A549 (cell line): ENCODE data around the gene PPIC. TPM values are rescaled to one million over a fixed set of nuclear protein-coding genes. Genes with fewer than 3 reads are reported as not detected.
"Not testable (repeated sequence)": the region's sequence is repeated elsewhere in the genome, so short reads cannot be mapped to it uniquely, and the experiment has no call there.

Experiments used
- ATAC-seq, 2 experiments: fragments of 200-7000 bp in 1 of 2; fragments of >200 bp in 1 of 2; cut with Nextera tagmentation in 1 of 2; cut with Tn5 transposase in 1 of 2; 3 replicates each; pipeline versions ENCODE4 v1.8.0 to v1.9.1; 2018 to 2020; ENCODE audit warnings: mild to moderate bottlenecking in 1 of 2, moderate library complexity in 1 of 2
- CTCF ChIA-PET: fragments of 300-600 bp; sonication (Branson Sonifier 250); formaldehyde crosslinking; extraction: SDS; loops from one replicate; lab custom pipeline; 2021; ENCODE audit warnings: antibody characterized with exemption, inconsistent platforms; lab: Yijun Ruan, JAX
- POLR2A ChIA-PET: fragments of 350-600 bp; formaldehyde crosslinking; extraction: SDS; loops from one replicate; lab custom pipeline; 2021; ENCODE audit warnings: antibody characterized with exemption, inconsistent platforms; lab: Yijun Ruan, JAX
- DNase-seq, 2 experiments: peaks; one replicate each; pipeline versions ENCODE4 v3.0.0 to v3.0.0-alpha.2; 2011 to 2016; ENCODE audit warnings: low read depth in 1 of 2, low spot score in 1 of 2
- FAIRE-seq: peaks from 2 replicates; lab custom pipeline; 2011; peaks lifted over from hg19 to GRCh38; lab: Jason Lieb, UNC
- H3K27ac ChIP-seq, 2 experiments: fragments of >200 bp; sonication (Bioruptor Twin); formaldehyde crosslinking; 3 replicates each; pipeline ENCODE4 v1.5.1; 2016 to 2017
- H3K4me1 ChIP-seq: fragments of >200 bp; sonication (Bioruptor Twin); formaldehyde crosslinking; 3 replicates; pipeline ENCODE4 v1.6.1; 2016
- H3K4me2 ChIP-seq: fragments of >200 bp; sonication (Bioruptor Twin); formaldehyde crosslinking; 3 replicates; pipeline ENCODE4 v1.6.1; 2016
- H3K4me3 ChIP-seq: fragments of >200 bp; sonication (Bioruptor Twin); formaldehyde crosslinking; 3 replicates; pipeline ENCODE4 v1.5.1; 2016
- H3K9me3 ChIP-seq: fragments of >200 bp; sonication (Bioruptor Twin); formaldehyde crosslinking; 3 replicates; pipeline ENCODE4 v1.6.1; 2016
- CBX2 ChIP-seq: fragments of 200-600 bp; sonication (generic); IDR thresholded peaks from 2 replicates; pipeline ENCODE4 v1.6.1; 2016; ENCODE audit warnings: low read depth, mild to moderate bottlenecking, borderline replicate concordance
- EHF ChIP-seq: fragments of 250-450 bp; sonication (Bioruptor Pico); IDR thresholded peaks from 2 replicates; pipeline ENCODE4 v1.5.0; 2020; ENCODE audit warnings: mild to moderate bottlenecking
- EP300 ChIP-seq, 2 experiments: fragments of >200 bp; sonication (Bioruptor Twin); formaldehyde crosslinking; IDR thresholded peaks; 2 replicates in 1 of 2; 3 replicates in 1 of 2; pipeline ENCODE4 v1.6.1; 2016 to 2017
- FOSL2 ChIP-seq, 2 experiments: fragments of 450-650 bp in 1 of 2; fragments of >200 bp in 1 of 2; sonication (Bioruptor Twin) in 1 of 2; formaldehyde crosslinking; IDR thresholded peaks; 2 replicates each; pipeline versions ENCODE4 v1.5.0 to v1.6.1; 2016 to 2020; ENCODE audit warnings: mild to moderate bottlenecking in 1 of 2, moderate library complexity in 1 of 2
- HOXB13 ChIP-seq: fragments of 250-450 bp; sonication (Bioruptor Pico); IDR thresholded peaks from 2 replicates; pipeline ENCODE4 v1.5.0; 2020; ENCODE audit warnings: low read depth, mild to moderate bottlenecking, moderate library complexity
- HOXB5 ChIP-seq: fragments of 250-450 bp; sonication (Bioruptor Pico); IDR thresholded peaks from 2 replicates; pipeline ENCODE4 v1.5.0; 2020; ENCODE audit warnings: mild to moderate bottlenecking, moderate library complexity
- JUNB ChIP-seq: fragments of >200 bp; sonication (Bioruptor Twin); formaldehyde crosslinking; IDR thresholded peaks from 2 replicates; pipeline ENCODE4 v1.6.1; 2016
- KDM1A ChIP-seq: fragments of 200-600 bp; sonication (generic); IDR thresholded peaks from 2 replicates; pipeline ENCODE4 v1.6.1; 2016; ENCODE audit warnings: low read depth, mild to moderate bottlenecking
- MAFK ChIP-seq: fragments of 450-650 bp; IDR thresholded peaks from 2 replicates; pipeline ENCODE4 v1.6.1; 2014; ENCODE audit not compliant: partially characterized antibody
- MYC ChIP-seq: IDR thresholded peaks from 2 replicates; pipeline ENCODE4 v1.6.1; 2012; ENCODE audit warnings: mild to moderate bottlenecking, inconsistent platforms, low read length, improper control_type of control experiment, borderline replicate concordance
- NPAS2 ChIP-seq: fragments of 250-450 bp; sonication (Bioruptor Pico); IDR thresholded peaks from 2 replicates; pipeline ENCODE4 v1.8.0; 2022; ENCODE audit warnings: mild to moderate bottlenecking, moderate library complexity, borderline replicate concordance
- POLR2AphosphoS2 ChIP-seq: conservative IDR thresholded peaks from 2 replicates; pipeline ENCODE4 v1.6.1; 2012; ENCODE audit warnings: low read length, improper control_type of control experiment, inconsistent platforms
- RCOR1 ChIP-seq: fragments of 150-350 bp; IDR thresholded peaks from 2 replicates; pipeline ENCODE4 v1.6.1; 2014; ENCODE audit warnings: antibody characterized with exemption, low read length, low read depth
- SMC3 ChIP-seq: fragments of >200 bp; sonication (Bioruptor Twin); formaldehyde crosslinking; IDR thresholded peaks from 3 replicates; pipeline ENCODE4 v1.6.1; 2018; ENCODE audit warnings: inconsistent platforms
- ZNF302 ChIP-seq: fragments of 250-450 bp; sonication (Bioruptor Pico); IDR thresholded peaks from 2 replicates; pipeline ENCODE4 v1.9.0; 2021; ENCODE audit warnings: inconsistent platforms, mild to moderate bottlenecking, moderate library complexity
- WGBS: methylation state at CpG from one replicate; pipeline ENCODE4 v1.1.6; 2017; ENCODE audit errors: missing lambda C conversion rate; 5-methylcytosine and 5-hydroxymethylcytosine counted together
- polyA plus RNA-seq, 4 experiments: library from polyadenylated mRNA; depleted of rRNA in 3 of 4; stranded (reverse); fragments of >200 nt; fragmentation: RNase III in 1 of 4; extraction: RNeasy Plus Mini Kit Qiagen cat#74134 plus additional on column Dnase treatment in 1 of 4; gene quantifications; 2 replicates in 3 of 4; 3 replicates in 1 of 4; pipeline ENCODE4 v1.2.3, GENCODE V29; 2011 to 2017
- small RNA-seq, 6 experiments: library from RNA; depleted of rRNA; stranded (forward); fragments of <200 nt; gene quantifications; one replicate each; pipeline ENCODE3, GENCODE V24; 2012
- TF ChIP-seq, protein P1 (sequence below): fragments of 450-650 bp; IDR thresholded peaks from 2 replicates; pipeline ENCODE4 v1.6.1; 2014; ENCODE audit warnings: antibody characterized with exemption
- TF ChIP-seq, protein P2 (sequence below): fragments of >200 bp; sonication (Bioruptor Twin); formaldehyde crosslinking; IDR thresholded peaks from 2 replicates; pipeline ENCODE4 v1.6.1; 2016
- TF ChIP-seq, protein P3 (sequence below): IDR thresholded peaks from 2 replicates; pipeline ENCODE4 v1.6.1; 2012; ENCODE audit warnings: low read depth, borderline replicate concordance

PPIC gene
- polyA plus RNA-seq, 2 of the 4 experiments (the other 2 are of a cell fraction): 18.7 to 21.1 TPM

DNA sequence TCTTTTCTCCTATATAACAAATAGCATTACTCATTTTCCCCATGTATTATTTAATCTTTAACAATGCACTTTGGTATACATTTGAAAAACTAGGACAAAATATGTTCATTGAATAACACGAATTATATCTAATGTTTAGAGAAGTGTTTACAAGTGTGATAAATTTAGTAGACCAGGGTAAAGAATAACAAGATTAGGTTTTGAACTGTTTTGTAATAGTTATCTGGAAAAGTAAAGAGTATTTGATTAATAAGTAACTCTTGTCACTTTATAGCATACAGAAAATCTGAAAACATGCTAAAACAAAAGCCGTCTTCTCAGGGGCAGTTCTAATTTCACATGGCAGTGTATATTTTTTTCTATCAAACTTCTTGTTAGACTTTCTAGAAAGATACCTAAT lies 58.5 kb downstream of the PPIC start:
- peaks cover 14% of the 10 kb centered on the region; the same call in 2 of the 3 replicates for H3K4me1 ChIP-seq
- no peaks in the 10 kb centered on the region for H3K9me3 ChIP-seq
- no peak overlapping the region for H3K4me3 ChIP-seq
- TF ChIP-seq RCOR1 (no peak), EP300 (IDR thresholded peaks at IDR 0.05) (no peak), POLR2AphosphoS2 (no peak), MAFK (no peak), HOXB5 (CRISPR knock-in tag) (no peak), HOXB13 (CRISPR knock-in tag) (no peak), CBX2 (no peak), NPAS2 (no peak), KDM1A (no peak), JUNB (no peak), EHF (no peak), MYC (no peak), SMC3 (no peak), ZNF302 (no peak), FOSL2 (IDR thresholded peaks at IDR 0.05) (no peak), FOSL2 (CRISPR knock-in tag; IDR thresholded peaks at IDR 0.05) (no peak)
- TF ChIP-seq, protein P1, sequence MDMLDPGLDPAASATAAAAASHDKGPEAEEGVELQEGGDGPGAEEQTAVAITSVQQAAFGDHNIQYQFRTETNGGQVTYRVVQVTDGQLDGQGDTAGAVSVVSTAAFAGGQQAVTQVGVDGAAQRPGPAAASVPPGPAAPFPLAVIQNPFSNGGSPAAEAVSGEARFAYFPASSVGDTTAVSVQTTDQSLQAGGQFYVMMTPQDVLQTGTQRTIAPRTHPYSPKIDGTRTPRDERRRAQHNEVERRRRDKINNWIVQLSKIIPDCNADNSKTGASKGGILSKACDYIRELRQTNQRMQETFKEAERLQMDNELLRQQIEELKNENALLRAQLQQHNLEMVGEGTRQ: no peak
- TF ChIP-seq, protein P2, sequence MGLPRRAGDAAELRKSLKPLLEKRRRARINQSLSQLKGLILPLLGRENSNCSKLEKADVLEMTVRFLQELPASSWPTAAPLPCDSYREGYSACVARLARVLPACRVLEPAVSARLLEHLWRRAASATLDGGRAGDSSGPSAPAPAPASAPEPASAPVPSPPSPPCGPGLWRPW: no peak
- TF ChIP-seq, protein P3, sequence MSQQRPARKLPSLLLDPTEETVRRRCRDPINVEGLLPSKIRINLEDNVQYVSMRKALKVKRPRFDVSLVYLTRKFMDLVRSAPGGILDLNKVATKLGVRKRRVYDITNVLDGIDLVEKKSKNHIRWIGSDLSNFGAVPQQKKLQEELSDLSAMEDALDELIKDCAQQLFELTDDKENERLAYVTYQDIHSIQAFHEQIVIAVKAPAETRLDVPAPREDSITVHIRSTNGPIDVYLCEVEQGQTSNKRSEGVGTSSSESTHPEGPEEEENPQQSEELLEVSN: no peak
- POLR2A ChIA-PET: no interaction called here
- WGBS: 45% methylated on average over 2 of the region's 2 CpGs
- H3K27ac ChIP-seq: no peak overlapping the region
- ATAC-seq: no peak
- no peak for FAIRE-seq
- peak overlapping the region; percentile 42 for H3K4me2 ChIP-seq
- DNase-seq: no peak
- CTCF ChIA-PET: no interaction called here

DNA sequence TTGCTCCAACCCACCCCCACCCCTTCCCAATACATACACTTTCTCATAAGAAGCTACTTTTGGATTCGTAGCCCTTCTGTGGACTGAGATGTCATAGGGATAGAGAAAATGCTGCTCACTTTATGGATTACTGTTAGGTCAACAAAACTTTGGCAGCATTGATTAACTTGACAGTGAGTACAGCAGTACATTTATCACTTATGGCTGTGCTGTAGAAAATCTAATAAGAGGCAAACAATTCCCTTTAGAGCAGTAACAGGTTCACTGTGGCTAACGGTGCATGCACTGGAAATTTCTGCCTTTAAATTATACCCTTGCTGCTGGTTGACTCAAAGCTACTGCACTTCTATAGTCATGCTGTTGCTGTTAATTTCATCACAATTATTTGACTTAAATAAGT lies 59.2 kb downstream of the PPIC start:
- FAIRE-seq (no peak), DNase-seq (no peak), ATAC-seq (no peak)
- TF ChIP-seq ZNF302: no peak
- H3K9me3 ChIP-seq: no peaks in the 10 kb centered on the region
- POLR2A ChIA-PET: no interaction called here
- CTCF ChIA-PET: no interaction called here
- H3K4me1 ChIP-seq: peaks cover 14% of the 10 kb centered on the region; the same call in 2 of the 3 replicates
- WGBS: 95% methylated on average over 2 of the region's 2 CpGs
- no peak overlapping the region for H3K27ac ChIP-seq
- no peak overlapping the region for H3K4me3 ChIP-seq
- H3K4me2 ChIP-seq: no peak overlapping the region; the same call in 2 of the 3 replicates

DNA sequence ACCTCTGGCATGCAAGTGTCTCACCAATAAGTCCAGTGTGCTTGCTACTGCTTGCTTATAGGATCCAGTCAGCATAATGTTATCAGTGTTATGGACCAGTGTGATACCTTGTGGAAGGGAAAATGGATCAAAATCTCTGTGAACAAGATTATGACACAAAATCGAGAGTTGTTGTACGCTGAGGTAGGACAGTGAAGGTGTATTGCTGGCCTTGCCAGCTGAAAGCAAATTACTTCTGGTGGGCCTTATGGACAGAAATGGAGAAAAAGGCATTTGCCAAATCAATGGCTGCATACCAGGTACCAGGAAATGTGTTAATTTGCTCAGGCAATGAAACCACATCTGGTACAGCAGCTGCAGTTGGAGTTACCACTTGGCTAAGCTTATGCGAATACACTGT lies 62.3 kb downstream of the PPIC start:
- WGBS: 92% methylated on average over 3 of the region's 3 CpGs
- not testable (repeated sequence) for FAIRE-seq

DNA sequence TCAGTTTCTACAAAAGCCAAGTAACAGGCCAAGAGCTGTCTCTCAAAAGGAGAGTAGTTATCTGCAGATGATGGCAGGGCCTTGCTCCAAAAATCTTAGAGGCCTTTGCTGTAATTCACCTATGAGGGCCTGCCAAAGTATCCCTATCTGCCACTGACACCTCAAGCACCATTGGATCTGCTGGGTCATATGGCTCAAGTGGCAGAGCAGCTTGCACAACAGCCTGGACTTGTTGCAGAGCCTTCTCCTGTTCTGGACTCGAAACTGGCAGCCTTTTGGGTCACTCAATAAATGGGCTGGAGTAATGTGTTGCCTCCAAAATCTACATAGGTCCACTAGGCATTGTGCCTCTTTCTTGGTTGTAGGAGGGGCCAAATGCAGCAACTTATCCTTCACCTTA lies 62.8 kb downstream of the PPIC start:
- H3K4me2 ChIP-seq, H3K4me3 ChIP-seq, H3K27ac ChIP-seq, DNase-seq, POLR2A ChIA-PET, FAIRE-seq, ATAC-seq, H3K9me3 ChIP-seq, CTCF ChIA-PET: not testable (repeated sequence)
- H3K4me1 ChIP-seq: peaks cover 14% of the 10 kb centered on the region; the same call in 2 of the 3 replicates
- 83% methylated on average over 1 of the region's 1 CpG for WGBS

More for the DNA sequence above, 62.3 kb downstream of the PPIC start:
- H3K27ac ChIP-seq, H3K9me3 ChIP-seq, CTCF ChIA-PET, H3K4me3 ChIP-seq, ATAC-seq, POLR2A ChIA-PET, H3K4me2 ChIP-seq, DNase-seq: not testable (repeated sequence)
- peaks cover 14% of the 10 kb centered on the region; the same call in 2 of the 3 replicates for H3K4me1 ChIP-seq

Small RNAs within 50 kb of the gene (small RNA-seq; reads per million reads assigned to genes)
- gene RN7SL689P: 0 reads per million in 6 experiments
- 0 reads per million in 6 experiments for gene RN7SL711P

Other genes starting within 250 kb of the PPIC start
- 19.6 and 22.4 TPM in 2 replicates for gene SNX24, start 191.1 kb downstream of the PPIC start, polyA plus RNA-seq (2011; rRNA removed)
- gene SNX24, start 191.1 kb downstream of the PPIC start, polyA plus RNA-seq (2017; fragmentation: RNase III; extraction: RNeasy Plus Mini Kit Qiagen cat#74134 plus additional on column Dnase treatment): 20.4 to 24.7 TPM (median 23.9 TPM) in 3 replicates
- gene PRDM6, start 52.5 kb upstream of the PPIC start, polyA plus RNA-seq (2011; rRNA removed): 0.08 and 0.10 TPM in 2 replicates
- gene PRDM6, start 52.5 kb upstream of the PPIC start, polyA plus RNA-seq (2017; fragmentation: RNase III; extraction: RNeasy Plus Mini Kit Qiagen cat#74134 plus additional on column Dnase treatment): 0.05 to 0.08 TPM (median 0.06 TPM) in 3 replicates